HG02571 (cell line): Measurements from ENCODE around the gene TRPT1.
A peak's percentile ranks its signal among the peaks of the same experiment; 100 is the strongest.

Experiments used
- ATAC-seq: cut with Tn5 transposase; IDR thresholded peaks from one replicate; pipeline ENCODE4 v1.9.1; 2021; ENCODE audit warnings: mild to moderate bottlenecking, moderate library complexity; ENCODE audit not compliant: unreplicated experiment

TRPT1 gene

DNA sequence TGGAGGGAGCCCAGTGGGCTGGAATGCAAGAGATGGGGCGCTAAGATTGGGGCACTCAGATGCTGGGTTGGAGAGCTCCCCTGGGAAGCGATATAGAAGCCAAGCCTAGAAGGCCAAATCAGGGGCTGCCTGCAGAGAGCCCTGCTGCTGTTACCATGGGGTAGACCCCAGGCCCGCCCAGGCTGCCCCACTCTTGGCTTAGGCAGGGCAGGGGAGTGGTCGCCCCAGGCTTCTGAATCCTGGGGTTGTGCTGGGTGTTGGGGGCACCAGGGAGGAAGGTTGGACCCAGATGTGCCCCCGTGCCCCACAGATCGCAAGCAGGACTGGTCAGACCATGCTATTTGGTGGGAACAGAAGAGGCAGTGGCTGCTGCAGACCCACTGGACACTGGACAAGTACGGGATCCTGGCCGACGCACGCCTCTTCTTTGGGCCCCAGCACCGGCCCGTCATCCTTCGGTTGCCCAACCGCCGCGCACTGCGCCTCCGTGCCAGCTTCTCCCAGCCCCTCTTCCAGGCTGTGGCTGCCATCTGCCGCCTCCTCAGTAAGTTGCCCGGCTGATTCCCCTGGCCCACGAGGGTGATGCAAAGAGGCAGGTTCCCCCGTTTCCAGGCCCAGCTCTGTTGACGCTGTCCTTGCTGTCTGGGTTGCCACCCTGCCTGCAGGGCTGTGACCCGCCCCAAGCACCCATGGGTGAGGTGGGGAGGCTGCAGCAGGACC, 15.5 kb downstream of the TRPT1 start:
- no peak for ATAC-seq

DNA sequence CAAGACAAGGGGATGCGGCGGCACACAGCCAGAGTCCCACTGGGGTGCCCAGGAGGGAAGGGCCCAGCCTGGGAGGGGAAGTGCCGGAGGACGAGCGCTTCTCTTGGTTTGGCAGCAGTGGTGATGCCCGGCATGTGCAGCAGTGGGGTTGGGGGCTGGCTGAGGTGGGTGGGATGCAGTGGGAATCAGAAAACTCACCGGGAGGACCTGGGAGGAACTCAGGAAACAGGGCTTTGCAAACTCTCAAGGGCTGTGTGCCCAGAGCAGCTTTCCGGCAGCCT, 16.5 kb downstream of the TRPT1 start:
- ATAC-seq: no peak

- ATAC-seq: no peak
These were observed 17.0 kb downstream of the TRPT1 start for GRCh38 chr11:64208796-64209562.

- no peak for ATAC-seq
These were observed 17.7 kb downstream of the TRPT1 start for GRCh38 chr11:64208086-64208795.

DNA sequence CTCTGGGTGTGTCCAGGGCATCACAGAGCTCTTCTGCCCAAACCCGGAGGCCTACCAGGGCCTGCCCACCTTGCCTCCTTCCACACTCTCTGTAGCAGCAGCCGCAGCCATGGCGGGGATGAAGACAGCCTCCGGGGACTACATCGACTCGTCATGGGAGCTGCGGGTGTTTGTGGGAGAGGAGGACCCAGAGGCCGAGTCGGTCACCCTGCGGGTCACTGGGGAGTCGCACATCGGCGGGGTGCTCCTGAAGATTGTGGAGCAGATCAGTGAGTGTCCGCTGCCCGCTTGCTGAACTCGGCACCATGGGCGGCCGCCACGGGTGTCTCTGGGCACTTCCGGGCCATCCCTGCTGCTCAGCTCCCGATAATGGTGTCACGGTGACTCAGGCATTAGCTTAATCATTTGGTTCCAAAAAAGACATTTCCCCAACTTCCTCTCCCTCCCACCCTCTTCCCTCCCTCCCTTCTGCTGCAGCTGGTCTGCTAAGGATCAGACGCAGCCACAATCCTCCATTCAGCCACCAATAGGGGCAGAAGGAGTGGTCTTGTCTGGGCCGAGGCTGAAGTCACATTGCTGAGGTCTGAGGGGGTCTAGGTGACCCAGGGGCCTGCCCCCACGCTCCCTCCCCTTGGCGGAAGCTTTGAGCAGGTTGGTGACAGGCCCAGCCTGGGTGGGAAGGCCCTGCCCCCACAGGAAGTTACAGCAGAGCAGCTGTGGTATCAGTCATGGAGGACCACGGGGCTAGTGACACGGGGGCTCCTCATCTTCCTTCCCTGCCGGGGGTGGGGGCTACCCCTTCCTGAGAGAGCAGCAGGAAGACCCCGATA, 18.5 kb downstream of the TRPT1 start:
- ATAC-seq: no peak

DNA sequence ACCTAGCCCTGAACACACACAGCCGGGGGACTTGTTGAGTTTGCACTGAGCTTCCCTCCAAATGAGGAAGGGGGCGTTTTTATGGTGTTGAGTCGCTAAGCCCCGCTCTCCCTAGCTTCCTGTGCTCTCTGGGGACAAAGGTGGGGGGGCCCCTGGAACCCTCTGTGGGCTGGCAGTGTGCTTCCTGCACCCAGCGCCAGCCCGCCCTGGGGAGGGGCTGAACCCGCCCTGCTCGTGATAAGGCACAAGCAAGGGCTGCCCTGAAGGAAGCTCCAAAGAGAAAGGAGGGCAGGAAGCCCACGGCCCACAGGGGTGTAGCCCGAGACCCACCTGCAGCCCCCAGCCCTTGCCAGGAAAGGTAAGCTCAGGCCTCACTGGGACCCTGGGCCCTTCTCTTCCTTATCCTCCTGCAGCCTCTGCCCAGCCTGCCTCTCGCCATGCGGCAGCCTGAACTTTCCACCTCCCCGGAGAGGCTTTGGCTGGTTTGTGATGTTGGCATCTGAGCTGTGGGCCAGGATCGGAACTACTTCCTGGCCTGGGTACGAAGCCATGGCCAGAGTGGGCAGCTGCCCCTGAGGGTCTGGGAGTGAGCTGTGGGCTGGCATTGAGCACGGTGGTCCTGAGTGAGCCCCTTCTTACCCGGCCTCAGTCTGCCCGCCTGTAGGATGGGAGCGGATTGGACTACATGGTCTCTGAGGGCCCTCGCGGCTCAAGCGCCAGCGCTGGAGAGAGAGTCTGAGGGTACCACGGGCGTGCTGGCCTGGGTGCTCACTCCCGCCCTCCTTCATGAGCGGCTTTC, 19.3 kb downstream of the TRPT1 start, which contains the start of gene FERMT3:
FERMT3 (plus strand) TSS at position 265 of the 799 bp plus-strand sequence. CDS start 644 bp downstream, outside the sequence.
- ATAC-seq: no peak

- no peak for ATAC-seq
These were observed 21.5 kb downstream of the TRPT1 start for GRCh38 chr11:64204464-64204989.

GRCh38 chr11:64204080-64204440, 21.9 kb downstream of the TRPT1 start:
- ATAC-seq: no peak

DNA sequence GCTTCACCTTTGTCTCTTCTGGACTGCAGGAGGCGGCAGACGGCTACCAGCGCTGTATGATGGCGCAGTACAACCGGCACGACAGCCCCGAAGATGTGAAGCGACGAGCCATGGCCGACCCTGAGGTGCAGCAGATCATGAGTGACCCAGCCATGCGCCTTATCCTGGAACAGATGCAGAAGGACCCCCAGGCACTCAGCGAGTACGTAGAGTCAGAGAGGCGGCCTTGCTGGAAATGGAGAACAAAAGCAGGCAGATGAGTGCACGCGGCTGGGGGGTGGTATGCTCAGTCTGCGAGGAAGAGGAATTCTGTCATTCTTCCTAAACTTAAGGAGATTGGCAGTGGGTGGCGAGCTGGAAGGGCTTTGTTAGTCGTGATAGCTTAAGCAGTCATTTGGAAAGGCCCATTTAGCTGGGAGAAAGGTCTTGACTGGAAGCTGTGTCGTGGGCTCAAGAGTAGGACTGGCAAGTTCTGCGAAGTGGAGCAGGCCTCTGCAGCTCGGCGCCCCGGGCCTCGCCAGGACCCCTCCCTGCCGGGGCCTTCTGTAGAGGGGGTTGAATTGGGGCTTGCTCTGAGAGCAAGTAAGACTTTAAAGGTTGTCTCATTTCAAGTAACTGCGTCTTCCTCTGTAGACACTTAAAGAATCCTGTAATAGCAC, 22.4 kb downstream of the TRPT1 start:
- no peak for ATAC-seq

DNA sequence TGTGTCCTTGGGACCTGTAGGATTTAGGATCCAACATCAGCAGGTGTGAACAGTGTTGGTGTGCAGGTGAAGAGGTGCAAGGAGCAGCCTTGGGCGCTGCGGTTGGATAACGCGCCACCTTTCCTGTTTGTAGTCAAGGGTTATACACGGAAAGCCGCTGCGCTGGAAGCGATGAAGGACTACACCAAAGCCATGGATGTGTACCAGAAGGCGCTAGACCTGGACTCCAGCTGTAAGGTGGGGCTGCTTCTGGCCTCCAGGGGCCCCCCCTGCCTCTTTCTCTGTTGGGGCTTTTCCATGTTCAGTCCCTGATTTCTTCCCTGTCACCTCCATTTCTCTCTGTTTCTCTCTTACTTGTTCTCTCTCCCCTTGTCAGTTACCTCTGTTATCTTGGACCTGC, 23.0 kb downstream of the TRPT1 start:
- ATAC-seq: no peak

DNA sequence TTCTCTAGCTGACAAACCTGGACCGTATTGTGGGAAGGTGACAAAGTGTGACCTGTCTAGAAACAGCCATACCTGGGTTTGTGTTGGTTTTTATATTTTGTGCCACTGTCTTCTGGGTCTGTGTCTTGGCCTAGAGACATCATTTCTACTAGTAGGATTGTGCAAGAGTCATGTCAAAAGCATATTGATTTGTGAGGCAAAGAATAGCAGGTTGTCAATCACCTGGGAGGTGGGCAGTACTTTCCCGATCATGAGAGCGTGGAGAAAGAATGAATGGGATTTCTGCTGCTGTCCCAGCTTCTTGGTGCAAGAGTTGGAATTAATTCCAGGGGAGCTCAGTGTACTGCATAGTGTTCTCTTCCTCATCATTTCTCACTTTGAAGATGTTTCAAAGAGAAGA, 24.4 kb downstream of the TRPT1 start:
- ATAC-seq: no peak

DNA sequence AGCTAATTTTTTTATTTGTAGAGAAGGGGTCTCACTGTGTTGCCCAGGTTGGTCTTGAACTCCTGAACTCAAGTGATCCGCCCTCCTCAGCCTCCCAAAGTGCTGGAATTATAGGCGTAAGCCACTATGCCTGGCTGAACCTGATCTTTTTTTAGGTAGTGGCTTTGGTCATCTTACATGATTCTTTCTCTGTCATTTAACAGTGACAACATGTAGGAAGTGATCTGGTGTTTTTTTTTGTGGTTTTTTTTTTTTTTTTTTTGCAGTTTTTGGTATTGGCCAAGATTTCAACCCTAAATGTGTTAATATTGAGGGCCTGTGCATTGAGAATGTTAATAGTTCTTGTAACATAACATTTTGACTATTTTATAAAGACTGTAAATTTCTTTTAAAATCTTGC, 27.5 kb downstream of the TRPT1 start:
- ATAC-seq: no peak

DNA sequence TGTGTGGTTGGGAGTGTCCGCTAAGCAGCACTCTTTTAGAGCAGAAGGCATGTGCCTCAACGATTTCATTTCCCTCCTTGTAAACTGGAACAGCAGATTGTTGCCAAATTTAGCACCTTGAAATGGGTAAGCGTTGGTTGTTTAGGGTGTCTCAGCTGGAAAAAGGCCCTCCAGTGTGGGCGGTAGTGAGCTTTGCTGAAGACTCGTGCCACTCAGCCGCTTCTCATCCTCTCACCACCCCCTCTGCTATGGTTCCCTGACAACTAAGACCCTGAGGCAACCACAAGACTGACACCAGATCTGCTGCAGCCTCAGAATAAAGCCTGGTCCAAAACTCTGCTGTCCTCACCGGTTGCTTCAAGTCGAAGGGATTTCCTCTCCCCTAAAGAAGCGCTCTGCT, 29.4 kb downstream of the TRPT1 start:
- no peak for ATAC-seq

GRCh38 chr11:64192434-64192833, 33.6 kb downstream of the TRPT1 start:
- no peak for ATAC-seq

DNA sequence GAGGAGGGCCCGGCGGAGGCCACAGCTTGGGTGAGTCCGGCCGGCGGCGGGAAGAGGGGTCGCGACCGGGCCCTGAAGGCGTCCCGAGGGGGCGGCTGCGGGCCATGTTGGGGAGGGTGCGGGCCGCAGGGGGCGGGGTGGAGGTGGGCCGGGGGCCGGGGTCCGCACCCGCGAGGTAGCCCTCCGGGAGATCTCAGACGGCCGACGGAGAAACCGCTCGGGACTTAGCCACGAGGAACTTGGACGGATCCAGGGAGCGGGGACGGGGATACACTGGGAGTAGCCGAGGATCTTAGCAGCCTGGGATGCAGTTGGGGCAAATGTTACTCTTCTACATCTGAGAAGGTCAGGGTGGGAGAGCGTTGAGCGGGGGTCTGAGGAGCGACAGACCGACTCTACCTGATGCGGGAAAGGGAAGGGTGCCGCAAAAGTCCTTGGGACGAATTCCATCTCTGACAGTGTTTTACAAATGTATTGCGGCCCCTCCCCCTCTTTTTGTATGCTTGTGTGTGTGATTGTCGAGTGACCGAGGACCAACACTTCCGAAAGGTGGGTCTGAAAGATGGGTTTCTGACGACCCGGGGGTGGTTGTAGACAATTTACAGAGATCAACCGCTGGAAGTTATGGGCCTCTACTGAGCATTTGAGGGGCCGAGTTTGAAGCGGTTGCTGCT, 39.4 kb downstream of the TRPT1 start:
- no peak for ATAC-seq

GRCh38 chr11:64185693-64186491, 40.1 kb downstream of the TRPT1 start, which contains the start of gene STIP1:
Gene STIP1, plus strand, starts transcription at chr11:64186171. Its CDS starts 91 bp downstream, at chr11:64186262.
- peak; percentile 83 for ATAC-seq

DNA sequence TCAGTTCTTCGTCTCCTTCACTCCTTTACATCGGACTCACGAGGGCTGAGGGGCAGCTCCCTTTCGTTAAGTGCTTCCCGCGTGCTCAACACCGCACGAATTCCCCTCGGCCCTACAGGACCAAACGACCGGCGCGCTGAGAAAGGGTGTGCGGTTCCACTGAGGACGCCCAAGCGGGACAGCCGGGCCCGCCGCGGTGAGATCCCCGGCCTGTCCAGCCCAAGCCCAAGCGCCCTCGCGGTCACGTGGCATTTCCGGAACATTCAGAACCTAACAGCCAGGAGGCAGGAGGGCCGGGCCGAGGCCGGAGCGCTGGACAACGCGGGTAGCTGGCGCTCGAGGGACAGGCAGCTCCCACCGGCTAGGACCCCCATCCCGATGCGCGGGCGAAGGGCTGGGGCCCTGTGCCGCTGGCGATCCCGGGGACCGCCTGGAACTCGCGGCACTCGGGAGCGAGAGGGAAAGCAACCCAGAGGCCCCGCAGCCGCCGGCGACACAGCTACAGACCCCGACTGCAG, 40.8 kb downstream of the TRPT1 start:
- ATAC-seq: peak; percentile 15

DNA sequence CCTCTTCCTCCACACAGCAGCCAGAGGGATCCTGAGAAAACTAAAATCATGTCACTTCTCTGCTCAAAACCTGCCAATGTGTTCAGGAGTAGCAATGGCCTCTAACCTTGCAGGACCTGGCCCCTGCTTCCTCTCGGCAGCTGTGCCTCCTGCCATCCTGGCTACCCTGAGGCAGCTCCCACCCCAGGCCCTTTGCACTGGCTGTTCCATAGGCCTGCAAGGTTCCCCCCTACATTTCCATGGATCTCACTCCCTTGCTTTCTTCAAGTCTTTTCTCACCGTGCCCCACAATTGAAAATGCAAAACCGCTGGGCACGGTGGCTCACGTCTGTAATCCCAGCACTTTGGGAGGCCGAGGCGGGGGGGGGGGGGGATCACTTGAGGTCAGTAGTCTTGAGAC, 42.1 kb downstream of the TRPT1 start:
- no peak for ATAC-seq
